ENCODE results near the gene SAP30BP. TPM values are rescaled to one million over a fixed set of nuclear protein-coding genes. Genes with fewer than 3 reads are reported as not detected.
A peak's percentile ranks its signal among the peaks of the same experiment; 100 is the strongest.

SAP30BP gene
- total RNA-seq, 1 donor from 2014 or later: 107 TPM

- TF ChIP-seq CTCF (conservative IDR thresholded peaks at IDR 0.05; ENCODE audit: low read depth, low read length): no peak
- no peak overlapping the region for H3K4me3 ChIP-seq (ENCODE audit: low read depth, low read length)
- DNase-seq (ENCODE audit: low read depth): no peak
Measured at GRCh38 chr17:75740631-75741077, 73.5 kb downstream of the SAP30BP start.

GRCh38 chr17:75742337-75742736 is 75.2 kb downstream of the SAP30BP start:
- no peak overlapping the region for H3K4me3 ChIP-seq (ENCODE audit: low read depth, low read length)
- no peak for DNase-seq (ENCODE audit: low read depth)
- no peak for TF ChIP-seq CTCF (conservative IDR thresholded peaks at IDR 0.05; ENCODE audit: low read depth, low read length)

- no peak for TF ChIP-seq CTCF (conservative IDR thresholded peaks at IDR 0.05; ENCODE audit: low read depth, low read length)
- no peak for DNase-seq (ENCODE audit: low read depth)
- H3K4me3 ChIP-seq (ENCODE audit: low read depth, low read length): no peak overlapping the region
Measured at GRCh38 chr17:75743625-75744206, 76.6 kb downstream of the SAP30BP start.

GRCh38 chr17:75748706-75749105 is 81.6 kb downstream of the SAP30BP start:
- TF ChIP-seq CTCF (conservative IDR thresholded peaks at IDR 0.05; ENCODE audit: low read depth, low read length): no peak
- no peak for DNase-seq (ENCODE audit: low read depth)
- no peak overlapping the region for H3K4me3 ChIP-seq (ENCODE audit: low read depth, low read length)

- peak; percentile 87 for TF ChIP-seq CTCF (conservative IDR thresholded peaks at IDR 0.05; ENCODE audit: low read depth, low read length)
- no peak overlapping the region for H3K4me3 ChIP-seq (ENCODE audit: low read depth, low read length)
- DNase-seq (ENCODE audit: low read depth): no peak
Measured at GRCh38 chr17:75749545-75750389, 82.6 kb downstream of the SAP30BP start.

GRCh38 chr17:75750661-75751423 is 83.7 kb downstream of the SAP30BP start:
- TF ChIP-seq CTCF (conservative IDR thresholded peaks at IDR 0.05; ENCODE audit: low read depth, low read length): no peak
- DNase-seq (ENCODE audit: low read depth): no peak
- H3K4me3 ChIP-seq (ENCODE audit: low read depth, low read length): no peak overlapping the region

Measured in epithelial cell of proximal tubule (primary cell).